Skeletal muscle satellite cell (primary cell): ENCODE measurements around the gene TF.

Experiments used
- H3K27me3 ChIP-seq: 2 replicates; pipeline ENCODE4 v1.7.0; 2013; ENCODE audit warnings: low read length; ENCODE audit not compliant: control insufficient read depth, insufficient read depth
- H3K36me3 ChIP-seq: 2 replicates; pipeline ENCODE4 v1.7.0; 2013; ENCODE audit warnings: mild to moderate bottlenecking, control low read depth, low read length; ENCODE audit not compliant: insufficient read depth
- H3K4me1 ChIP-seq: 2 replicates; pipeline ENCODE4 v1.7.0; 2013; ENCODE audit warnings: low read length; ENCODE audit not compliant: control insufficient read depth, insufficient read depth
- H3K4me2 ChIP-seq: 2 replicates; pipeline ENCODE4 v1.7.0; 2013; ENCODE audit warnings: mild to moderate bottlenecking, low read length
- H3K4me3 ChIP-seq: 2 replicates; pipeline ENCODE4 v1.7.0; 2013; ENCODE audit warnings: low read length
- H3K9ac ChIP-seq: 2 replicates; pipeline ENCODE4 v1.7.0; 2013; ENCODE audit warnings: mild to moderate bottlenecking, low read depth, low read length, moderate library complexity
- H3K9me3 ChIP-seq: replicated peaks from 2 replicates; pipeline ENCODE4 v1.7.0; 2013; ENCODE audit warnings: mild to moderate bottlenecking, control low read depth, low read length

TF gene

DNA sequence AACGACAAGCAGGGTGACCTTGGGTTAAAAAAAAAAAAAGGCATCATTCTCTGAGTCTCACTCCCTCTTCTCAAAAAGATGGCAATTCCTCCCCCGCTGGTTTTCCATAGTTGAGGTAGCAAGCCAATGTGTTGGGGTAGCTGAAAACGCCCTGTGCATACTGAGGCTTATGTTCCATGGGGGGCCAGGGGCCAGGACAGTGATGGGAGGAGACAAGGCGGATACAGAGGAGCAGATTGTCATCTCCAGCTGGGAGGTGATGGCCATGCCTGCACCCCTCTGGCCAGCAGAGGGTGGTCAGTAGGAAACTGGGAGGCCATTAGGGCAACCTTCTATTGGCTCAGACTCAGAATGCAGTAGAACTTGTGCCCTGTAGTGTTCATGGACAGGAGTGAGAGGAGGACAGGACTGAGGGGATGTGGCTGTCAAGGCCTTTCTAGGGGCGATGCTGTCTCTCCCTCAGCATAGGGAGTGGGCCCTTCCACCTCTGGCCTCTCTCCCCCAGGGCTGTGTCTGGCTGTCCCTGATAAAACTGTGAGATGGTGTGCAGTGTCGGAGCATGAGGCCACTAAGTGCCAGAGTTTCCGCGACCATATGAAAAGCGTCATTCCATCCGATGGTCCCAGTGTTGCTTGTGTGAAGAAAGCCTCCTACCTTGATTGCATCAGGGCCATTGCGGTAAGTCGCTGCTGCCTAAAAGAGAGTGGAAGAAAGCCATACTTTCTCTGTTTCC is 1.9 kb downstream of the TF start:
- H3K4me1 ChIP-seq, result no peaks in the 10 kb centered on the region
- H3K36me3 ChIP-seq, result no peaks in the 10 kb centered on the region
- H3K9me3 ChIP-seq, result no peaks in the 10 kb centered on the region
- H3K4me2 ChIP-seq, result no peak overlapping the region
- H3K4me3 ChIP-seq, result no peak overlapping the region
- H3K9ac ChIP-seq, result no peak overlapping the region
- peaks cover 62% of the 10 kb centered on the region for H3K27me3 ChIP-seq

DNA sequence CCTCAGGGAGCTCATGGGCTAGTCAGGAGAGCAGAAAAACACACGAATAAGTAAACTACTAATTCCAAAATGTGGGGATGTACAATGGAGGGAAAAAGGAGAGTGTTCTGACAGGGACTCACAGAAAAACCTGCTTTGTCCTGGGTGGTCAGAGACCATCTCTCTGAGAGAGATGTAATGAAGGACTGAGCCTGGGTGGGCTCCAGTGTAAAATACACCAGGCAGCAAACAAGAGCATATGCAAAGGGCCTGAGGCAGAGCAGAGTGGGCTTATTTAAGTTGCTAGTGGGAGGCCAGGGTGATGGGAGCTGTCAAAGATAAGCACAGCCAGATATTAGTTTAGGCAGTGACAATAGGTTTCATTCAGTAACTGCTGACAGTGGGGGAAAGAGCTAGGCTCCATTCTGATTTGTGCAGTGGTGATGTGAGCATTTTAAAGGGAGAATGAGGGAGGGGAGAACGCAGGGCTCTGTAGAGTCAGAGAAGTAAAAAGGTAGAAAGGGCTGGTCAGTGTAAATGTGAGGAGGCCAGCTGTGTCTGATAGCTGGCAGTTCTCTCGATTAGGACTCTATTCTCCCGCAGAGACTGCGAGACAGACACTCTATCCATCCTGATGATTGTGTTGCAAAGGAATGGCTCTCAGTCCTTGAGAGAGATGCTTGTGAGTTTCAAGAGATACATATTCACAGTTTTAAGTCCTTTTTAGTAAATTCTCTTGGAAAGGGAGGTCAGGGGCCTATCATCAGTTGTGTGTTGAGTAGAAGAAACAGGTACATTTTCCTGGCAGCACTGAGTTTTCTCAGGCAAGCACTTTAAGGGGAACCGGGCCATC is 3.5 kb downstream of the TF start:
- Histone ChIP-seq H3K4me1 (no peaks in the 10 kb centered on the region), H3K4me2 (no peak overlapping the region), H3K4me3 (no peak overlapping the region), H3K36me3 (no peaks in the 10 kb centered on the region), H3K27me3 (peaks cover 51% of the 10 kb centered on the region), H3K9me3 (no peaks in the 10 kb centered on the region), H3K9ac (no peak overlapping the region)

DNA sequence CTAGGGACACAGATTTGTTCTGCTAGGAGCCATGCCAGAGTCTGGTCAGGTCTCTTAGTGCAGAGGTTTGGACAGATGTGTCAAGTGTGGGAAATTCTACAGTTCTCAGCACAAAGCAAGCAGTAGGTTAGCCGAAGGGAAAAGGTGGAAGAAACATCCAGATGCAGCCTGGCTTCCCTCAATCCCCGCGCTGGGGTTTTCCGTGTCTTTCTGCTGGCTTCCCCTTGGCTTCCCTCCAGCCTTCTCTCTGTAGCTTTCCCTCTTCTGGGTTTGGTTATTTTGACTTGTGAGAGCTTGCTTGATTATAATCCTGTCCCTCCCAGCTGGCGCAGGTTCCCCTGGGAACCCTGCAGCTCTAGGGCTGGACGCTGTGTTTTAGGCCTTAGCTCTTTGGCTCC is 4.1 kb downstream of the TF start:
- Histone ChIP-seq H3K27me3 (peaks cover 45% of the 10 kb centered on the region), H3K4me1 (no peaks in the 10 kb centered on the region), H3K9me3 (no peaks in the 10 kb centered on the region), H3K36me3 (no peaks in the 10 kb centered on the region), H3K9ac (no peak overlapping the region), H3K4me3 (no peak overlapping the region), H3K4me2 (no peak overlapping the region)

DNA sequence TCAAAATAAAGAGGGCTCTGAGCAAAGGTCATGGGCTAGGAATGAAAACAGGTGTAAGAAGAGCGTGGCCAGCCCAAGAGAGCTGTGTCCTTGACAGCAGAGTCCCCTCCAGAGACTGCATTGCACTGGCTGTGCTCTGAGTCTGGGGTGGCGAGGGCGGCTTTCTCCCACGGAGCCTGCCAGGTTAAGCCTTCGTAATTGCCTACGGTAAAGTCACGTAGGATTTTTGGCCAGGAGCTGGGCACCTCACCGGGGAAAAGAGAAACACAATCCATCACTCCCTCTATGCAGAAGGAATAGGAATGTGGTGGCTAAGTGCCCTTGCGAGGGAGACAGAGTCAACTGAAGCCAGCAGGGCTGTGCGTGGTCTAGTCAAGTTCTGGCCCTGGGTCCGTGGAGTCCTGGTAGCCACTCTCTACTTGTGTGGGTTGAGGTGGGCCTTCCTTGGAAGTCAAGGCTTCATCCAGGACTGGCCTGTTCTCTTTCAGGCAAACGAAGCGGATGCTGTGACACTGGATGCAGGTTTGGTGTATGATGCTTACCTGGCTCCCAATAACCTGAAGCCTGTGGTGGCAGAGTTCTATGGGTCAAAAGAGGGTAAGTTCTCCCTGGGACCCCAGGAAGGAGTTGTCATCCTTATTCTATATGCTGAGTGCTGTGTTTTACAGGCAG is 7.0 kb downstream of the TF start:
- no peaks in the 10 kb centered on the region for H3K9me3 ChIP-seq
- no peak overlapping the region for H3K4me3 ChIP-seq
- H3K36me3 ChIP-seq, result no peaks in the 10 kb centered on the region
- H3K27me3 ChIP-seq, result peaks cover 19% of the 10 kb centered on the region
- no peak overlapping the region for H3K4me2 ChIP-seq
- H3K4me1 ChIP-seq, result no peaks in the 10 kb centered on the region
- no peak overlapping the region for H3K9ac ChIP-seq

DNA sequence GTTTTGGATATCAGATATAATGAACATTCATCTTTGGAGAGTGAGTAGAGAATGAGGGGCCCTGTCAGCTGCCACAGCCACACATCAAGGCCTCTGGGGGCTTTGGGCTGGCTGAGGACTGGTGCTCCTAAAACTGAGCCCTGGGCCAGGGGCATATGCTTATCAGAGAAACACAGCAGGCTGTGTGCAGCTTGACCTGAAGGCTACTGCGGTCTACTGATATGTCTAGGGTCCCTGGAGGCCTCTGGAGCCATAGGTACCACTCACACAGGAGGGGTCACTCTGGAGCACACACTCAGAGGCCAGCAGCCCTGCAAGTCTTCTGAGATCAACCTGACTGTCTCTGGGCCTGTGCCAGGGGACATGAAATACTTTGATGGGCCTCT is 7.6 kb downstream of the TF start:
- Histone ChIP-seq H3K9me3 (no peaks in the 10 kb centered on the region), H3K27me3 (peaks cover 15% of the 10 kb centered on the region), H3K36me3 (no peaks in the 10 kb centered on the region), H3K4me1 (no peaks in the 10 kb centered on the region), H3K4me3 (no peak overlapping the region), H3K9ac (no peak overlapping the region), H3K4me2 (no peak overlapping the region)

DNA sequence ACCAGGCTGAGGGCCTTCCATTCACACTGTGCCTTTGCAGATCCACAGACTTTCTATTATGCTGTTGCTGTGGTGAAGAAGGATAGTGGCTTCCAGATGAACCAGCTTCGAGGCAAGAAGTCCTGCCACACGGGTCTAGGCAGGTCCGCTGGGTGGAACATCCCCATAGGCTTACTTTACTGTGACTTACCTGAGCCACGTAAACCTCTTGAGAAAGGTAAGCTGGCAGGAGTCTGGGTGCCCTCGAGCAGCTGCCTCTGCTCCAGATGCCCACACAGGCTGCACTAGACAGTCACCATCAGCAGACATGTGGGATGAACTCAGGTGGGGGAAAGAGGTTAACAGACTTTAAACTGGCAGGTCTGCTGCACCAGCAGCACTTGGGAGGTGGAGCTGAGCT is 8.3 kb downstream of the TF start:
- no peak overlapping the region for H3K4me3 ChIP-seq
- no peaks in the 10 kb centered on the region for H3K9me3 ChIP-seq
- H3K4me2 ChIP-seq, result no peak overlapping the region
- peaks cover 15% of the 10 kb centered on the region for H3K27me3 ChIP-seq
- no peaks in the 10 kb centered on the region for H3K4me1 ChIP-seq
- H3K9ac ChIP-seq, result no peak overlapping the region
- no peaks in the 10 kb centered on the region for H3K36me3 ChIP-seq

DNA sequence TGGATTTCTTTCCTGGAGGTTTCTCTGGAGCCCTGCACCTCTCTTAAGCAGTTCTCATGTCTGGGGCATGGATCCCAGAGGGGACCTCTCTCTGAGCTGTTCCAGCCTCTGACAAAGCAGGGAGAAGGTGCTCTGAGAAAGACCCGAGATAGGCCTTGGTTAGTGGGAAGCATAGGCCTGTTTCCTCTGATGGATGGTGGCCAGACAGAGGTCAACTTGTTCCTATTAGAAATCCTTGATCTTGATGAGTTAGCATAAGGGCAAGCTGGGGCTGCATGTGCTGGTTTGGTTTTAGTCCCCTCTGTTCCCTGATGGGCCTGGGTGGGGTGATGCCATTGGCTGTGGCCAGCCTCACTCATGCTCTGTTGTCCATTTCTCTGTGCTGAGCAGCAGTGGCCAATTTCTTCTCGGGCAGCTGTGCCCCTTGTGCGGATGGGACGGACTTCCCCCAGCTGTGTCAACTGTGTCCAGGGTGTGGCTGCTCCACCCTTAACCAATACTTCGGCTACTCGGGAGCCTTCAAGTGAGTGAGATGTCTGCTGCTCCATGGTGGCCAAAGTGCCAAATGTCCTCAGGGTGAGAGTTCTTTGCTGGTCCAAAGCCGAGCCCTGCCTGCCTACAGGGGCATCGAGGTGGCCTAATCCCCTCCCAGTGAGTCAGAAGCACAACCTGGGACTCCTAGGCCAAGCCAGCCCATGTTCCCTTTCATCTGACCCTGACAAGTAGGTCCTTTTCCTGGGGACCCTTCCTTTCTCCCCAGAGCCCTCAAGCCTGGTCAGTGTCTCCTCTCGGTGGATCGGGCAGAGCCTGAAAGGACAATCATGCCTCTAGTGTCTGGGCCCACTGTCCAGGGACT is 9.0 kb downstream of the TF start:
- Histone ChIP-seq H3K9ac (no peak overlapping the region), H3K9me3 (no peaks in the 10 kb centered on the region), H3K4me2 (no peak overlapping the region), H3K4me1 (no peaks in the 10 kb centered on the region), H3K27me3 (peaks cover 8% of the 10 kb centered on the region), H3K4me3 (no peak overlapping the region), H3K36me3 (no peaks in the 10 kb centered on the region)

DNA sequence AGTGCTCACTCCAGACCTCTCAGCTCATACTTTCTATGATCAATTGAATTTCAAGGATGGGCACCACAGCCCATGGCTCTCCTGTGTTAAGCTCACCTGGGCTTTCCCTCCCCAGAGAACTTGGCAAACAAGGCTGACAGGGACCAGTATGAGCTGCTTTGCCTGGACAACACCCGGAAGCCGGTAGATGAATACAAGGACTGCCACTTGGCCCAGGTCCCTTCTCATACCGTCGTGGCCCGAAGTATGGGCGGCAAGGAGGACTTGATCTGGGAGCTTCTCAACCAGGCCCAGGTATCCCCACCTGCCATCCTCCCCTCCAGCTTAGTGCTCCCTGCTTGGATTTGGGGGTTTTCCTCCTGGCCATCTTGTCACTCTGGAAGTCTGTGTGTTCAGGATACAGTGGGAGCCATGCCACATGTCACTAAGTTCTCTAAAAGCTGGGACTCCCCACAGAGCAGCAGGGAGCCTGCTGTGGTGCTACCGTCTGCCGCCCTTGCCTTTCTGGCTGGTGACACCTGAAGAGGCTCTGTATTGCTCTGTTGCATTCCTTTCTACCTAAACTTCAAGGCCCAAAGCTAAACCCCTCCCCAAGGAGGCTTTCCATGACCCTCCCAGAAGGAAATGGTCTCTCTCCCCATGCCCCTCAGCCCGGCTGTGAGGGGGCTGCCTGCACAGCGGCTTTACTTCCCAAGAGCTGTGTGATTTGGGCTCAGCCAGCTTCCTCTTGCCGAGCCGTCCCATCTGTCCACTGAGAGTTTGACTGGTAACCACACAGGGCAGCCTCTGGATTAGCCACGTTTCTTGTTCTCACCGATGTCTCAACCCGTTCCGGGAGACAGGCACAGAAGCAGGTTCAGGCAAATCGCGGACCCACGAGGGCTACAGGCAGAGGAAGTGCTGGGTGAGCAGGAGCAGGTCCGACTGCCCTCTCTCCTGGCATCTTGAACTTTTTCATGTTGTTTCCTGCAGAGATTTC is 10.8 kb downstream of the TF start:
- H3K9me3 ChIP-seq, result no peaks in the 10 kb centered on the region
- no peak overlapping the region for H3K9ac ChIP-seq
- no peak overlapping the region for H3K4me3 ChIP-seq
- H3K4me2 ChIP-seq, result no peak overlapping the region
- no peaks in the 10 kb centered on the region for H3K4me1 ChIP-seq
- peaks cover 20% of the 10 kb centered on the region for H3K27me3 ChIP-seq
- no peaks in the 10 kb centered on the region for H3K36me3 ChIP-seq

DNA sequence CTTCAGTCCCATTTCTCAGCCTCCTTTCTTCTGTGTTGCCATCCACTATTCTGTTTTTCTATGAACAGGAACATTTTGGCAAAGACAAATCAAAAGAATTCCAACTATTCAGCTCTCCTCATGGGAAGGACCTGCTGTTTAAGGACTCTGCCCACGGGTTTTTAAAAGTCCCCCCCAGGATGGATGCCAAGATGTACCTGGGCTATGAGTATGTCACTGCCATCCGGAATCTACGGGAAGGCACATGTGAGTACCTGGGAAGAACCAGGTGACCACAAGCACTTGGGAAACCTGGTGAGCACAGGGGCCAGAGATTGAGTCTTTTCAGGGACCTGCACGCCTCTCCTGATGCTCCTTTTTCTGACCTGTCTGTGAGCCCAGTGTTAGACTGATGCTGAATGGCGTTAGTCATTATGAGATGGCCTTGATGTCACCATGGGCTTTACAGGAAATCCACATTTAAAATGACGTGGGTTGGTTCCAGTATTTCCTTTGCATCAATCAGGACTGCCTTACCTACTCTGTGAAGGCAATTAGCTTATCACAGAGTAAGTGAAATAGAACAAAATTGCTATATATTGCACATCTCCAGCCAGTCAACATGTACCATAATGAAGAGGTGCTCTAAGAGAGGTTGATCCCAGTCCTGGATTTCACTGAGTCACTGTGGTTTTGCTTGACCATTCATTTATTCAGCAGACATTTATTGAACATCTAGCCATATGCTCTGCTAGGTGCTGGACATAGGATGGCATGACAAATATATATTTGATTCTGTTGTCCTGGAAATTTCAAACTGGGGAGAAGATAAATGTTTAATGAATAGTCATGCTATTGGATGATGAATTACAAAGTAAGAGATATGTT is 11.7 kb downstream of the TF start:
- no peaks in the 10 kb centered on the region for H3K36me3 ChIP-seq
- no peak overlapping the region for H3K4me2 ChIP-seq
- H3K4me3 ChIP-seq, result no peak overlapping the region
- no peaks in the 10 kb centered on the region for H3K9me3 ChIP-seq
- H3K9ac ChIP-seq, result no peak overlapping the region
- peaks cover 29% of the 10 kb centered on the region for H3K27me3 ChIP-seq
- no peaks in the 10 kb centered on the region for H3K4me1 ChIP-seq

DNA sequence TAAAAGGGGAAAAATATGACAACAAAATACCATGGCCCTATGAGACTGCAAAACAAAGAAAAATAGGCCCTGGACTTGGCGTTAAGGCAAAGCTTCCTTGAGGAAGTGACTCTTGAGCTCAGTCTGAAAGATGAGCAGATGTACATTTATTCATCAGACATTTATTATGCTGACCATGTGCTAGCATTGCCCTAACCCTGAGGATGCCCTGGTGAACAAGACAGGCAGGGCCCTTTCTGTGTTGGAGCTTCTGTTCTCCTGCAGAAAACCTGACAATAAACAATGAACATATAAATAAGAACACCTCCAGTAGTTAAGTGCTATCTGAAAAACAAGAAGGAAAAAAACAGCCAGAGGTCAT is 12.4 kb downstream of the TF start:
- H3K9me3 ChIP-seq, result no peaks in the 10 kb centered on the region
- H3K4me3 ChIP-seq, result no peak overlapping the region
- H3K9ac ChIP-seq, result no peak overlapping the region
- H3K27me3 ChIP-seq, result peaks cover 34% of the 10 kb centered on the region
- no peak overlapping the region for H3K4me2 ChIP-seq
- H3K4me1 ChIP-seq, result no peaks in the 10 kb centered on the region
- H3K36me3 ChIP-seq, result no peaks in the 10 kb centered on the region
